B cell (primary cell): ENCODE results near the gene EHBP1.

Experiments
- EZH2 ChIP-seq: IDR thresholded peaks from 2 replicates; pipeline ENCODE4 v1.6.1; 2012; ENCODE audit warnings: borderline replicate concordance, low read depth, mild to moderate bottlenecking, moderate library complexity, low read length; ENCODE audit not compliant: insufficient read depth, poor library complexity, severe bottlenecking
- TF ChIP-seq, protein P1 (sequence below): fragments of 200-600 bp; IDR thresholded peaks from one replicate; pipeline ENCODE4 v1.8.0; 2022; ENCODE audit warnings: antibody characterized with exemption, mild to moderate bottlenecking

DNA sequence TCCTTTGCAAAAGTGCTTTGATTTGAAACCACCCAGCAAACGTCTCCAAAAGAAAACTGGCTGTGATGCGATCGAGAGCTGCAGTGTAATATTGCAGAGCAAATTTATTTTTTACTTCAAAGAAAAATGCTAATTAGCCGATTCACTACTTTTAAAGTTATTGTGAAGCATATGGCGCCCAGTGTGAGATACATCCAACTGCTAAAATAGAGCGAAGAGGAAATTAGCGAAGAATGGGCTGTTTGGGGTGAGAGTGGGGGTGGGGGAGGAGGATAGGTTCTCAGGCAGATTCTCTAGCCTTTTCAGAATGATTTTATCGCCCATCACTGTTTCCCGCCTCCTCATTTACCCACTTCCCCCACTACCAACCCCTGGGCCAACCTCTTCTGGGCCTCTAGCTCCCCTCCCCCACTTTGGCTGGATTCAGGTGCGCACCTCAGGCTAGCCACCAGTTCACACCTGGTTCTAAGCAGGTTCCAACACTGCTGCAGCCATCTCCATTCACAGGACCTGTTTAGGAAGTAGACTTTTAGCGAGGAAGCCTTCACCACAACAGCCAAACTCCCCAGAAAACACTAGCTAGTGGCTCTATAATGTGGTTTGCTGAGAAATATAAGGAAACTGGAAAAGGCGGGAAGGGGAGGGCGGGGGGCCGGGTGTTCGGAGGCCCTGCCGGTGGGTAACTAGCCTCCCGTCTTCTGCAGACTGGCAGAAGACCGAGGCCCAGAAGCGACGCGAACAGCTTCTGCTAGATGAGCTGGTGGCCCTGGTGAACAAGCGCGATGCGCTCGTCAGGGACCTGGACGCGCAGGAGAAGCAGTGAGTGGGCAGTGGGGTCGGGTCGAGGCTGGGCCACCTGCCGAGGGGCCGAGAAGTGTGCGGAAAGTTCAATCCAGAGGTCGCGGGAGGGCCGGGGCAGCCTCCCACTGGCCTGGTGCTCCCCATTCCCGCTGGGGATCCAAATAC, 339.1 kb downstream of the EHBP1 start:
- TF ChIP-seq, protein P1, sequence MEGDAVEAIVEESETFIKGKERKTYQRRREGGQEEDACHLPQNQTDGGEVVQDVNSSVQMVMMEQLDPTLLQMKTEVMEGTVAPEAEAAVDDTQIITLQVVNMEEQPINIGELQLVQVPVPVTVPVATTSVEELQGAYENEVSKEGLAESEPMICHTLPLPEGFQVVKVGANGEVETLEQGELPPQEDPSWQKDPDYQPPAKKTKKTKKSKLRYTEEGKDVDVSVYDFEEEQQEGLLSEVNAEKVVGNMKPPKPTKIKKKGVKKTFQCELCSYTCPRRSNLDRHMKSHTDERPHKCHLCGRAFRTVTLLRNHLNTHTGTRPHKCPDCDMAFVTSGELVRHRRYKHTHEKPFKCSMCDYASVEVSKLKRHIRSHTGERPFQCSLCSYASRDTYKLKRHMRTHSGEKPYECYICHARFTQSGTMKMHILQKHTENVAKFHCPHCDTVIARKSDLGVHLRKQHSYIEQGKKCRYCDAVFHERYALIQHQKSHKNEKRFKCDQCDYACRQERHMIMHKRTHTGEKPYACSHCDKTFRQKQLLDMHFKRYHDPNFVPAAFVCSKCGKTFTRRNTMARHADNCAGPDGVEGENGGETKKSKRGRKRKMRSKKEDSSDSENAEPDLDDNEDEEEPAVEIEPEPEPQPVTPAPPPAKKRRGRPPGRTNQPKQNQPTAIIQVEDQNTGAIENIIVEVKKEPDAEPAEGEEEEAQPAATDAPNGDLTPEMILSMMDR, result no peak
- no peak for TF ChIP-seq EZH2
